ENCODE data around the gene RAVER1.

RAVER1 gene

GRCh38 chr19:10293637-10294367, 39.5 kb downstream of the RAVER1 start:
- ChIA-PET POLR2A (no interaction called here), CTCF (no interaction called here)
- Histone ChIP-seq H3K4me3 (ENCODE audit: low read depth, low read length) (no peak overlapping the region), H3K9me3 (ENCODE audit: control insufficient read depth, insufficient read depth, low read depth, low read length) (no peaks in the 10 kb centered on the region), H3K4me1 (ENCODE audit: control insufficient read depth, insufficient read depth, low read length) (peaks cover 4% of the 10 kb centered on the region; the same call in 1 of the 2 replicates), H3K36me3 (ENCODE audit: control insufficient read depth in 2 of 2, insufficient read depth in 1 of 2, low read length in 2 of 2) (peaks cover 0 to 5% of the 10 kb centered on the region in 2 experiments; a peak in 1 of 3 replicates), H3K27ac (ENCODE audit: extremely low read depth, low read depth, low read length) (no peak overlapping the region)
- TF ChIP-seq ZNF530 (tag by site-specific recombination; IDR thresholded peaks at IDR 0.05; ENCODE audit: low read depth): no peak
- TF ChIP-seq ZBTB6 (tag by site-specific recombination; IDR thresholded peaks at IDR 0.05): no peak
- TF ChIP-seq MZF1 (tag by site-specific recombination; IDR thresholded peaks at IDR 0.05; ENCODE audit: borderline replicate concordance): no peak
- no peak for TF ChIP-seq RBAK (tag by site-specific recombination; IDR thresholded peaks at IDR 0.05)
- TF ChIP-seq ZNF223 (tag by site-specific recombination; IDR thresholded peaks at IDR 0.05): no peak
- no peak for TF ChIP-seq PATZ1 (tag by site-specific recombination; IDR thresholded peaks at IDR 0.05)
- no peak for TF ChIP-seq ZNF626 (tag by site-specific recombination; IDR thresholded peaks at IDR 0.05)
- no peak for TF ChIP-seq ELK4 (IDR thresholded peaks at IDR 0.05; ENCODE audit: borderline replicate concordance, low read depth, low read length)
- TF ChIP-seq ZNF350 (tag by site-specific recombination; IDR thresholded peaks at IDR 0.05): no peak
- no peak for TF ChIP-seq ZNF221 (tag by site-specific recombination; IDR thresholded peaks at IDR 0.05; ENCODE audit: borderline replicate concordance)
- no peak for TF ChIP-seq ZNF670 (tag by site-specific recombination; IDR thresholded peaks at IDR 0.05; ENCODE audit: low read depth)
- no peak for TF ChIP-seq ZNF514 (tag by site-specific recombination; IDR thresholded peaks at IDR 0.05)
- TF ChIP-seq ZNF146 (tag by site-specific recombination; IDR thresholded peaks at IDR 0.05): no peak
- TF ChIP-seq ZNF645 (tag by site-specific recombination; IDR thresholded peaks at IDR 0.05): no peak
- TF ChIP-seq ZBTB48 (tag by site-specific recombination; IDR thresholded peaks at IDR 0.05): no peak
- TF ChIP-seq ZNF544 (tag by site-specific recombination; IDR thresholded peaks at IDR 0.05): no peak
- TF ChIP-seq ZFP69B (tag by site-specific recombination; IDR thresholded peaks at IDR 0.05): no peak
- TF ChIP-seq ZNF426 (tag by site-specific recombination; IDR thresholded peaks at IDR 0.05): no peak

Measured in HEK293 (cell line).